NCI-H1436 treated with DMSO at 0.1 percent for 48 hours (cell line): ENCODE results near the gene GAK.
"Not testable (repeated sequence)": the region's sequence is repeated elsewhere in the genome, so short reads cannot be mapped to it uniquely, and the experiment has no call there.

Source experiments
- DNase-seq: peaks from one replicate; lab custom pipeline; 2025; lab: John Stamatoyannopoulos, UW

Gene GAK

GRCh38 chr4:952881-953573, 20.9 kb upstream of the GAK start:
- no peak for DNase-seq

DNA sequence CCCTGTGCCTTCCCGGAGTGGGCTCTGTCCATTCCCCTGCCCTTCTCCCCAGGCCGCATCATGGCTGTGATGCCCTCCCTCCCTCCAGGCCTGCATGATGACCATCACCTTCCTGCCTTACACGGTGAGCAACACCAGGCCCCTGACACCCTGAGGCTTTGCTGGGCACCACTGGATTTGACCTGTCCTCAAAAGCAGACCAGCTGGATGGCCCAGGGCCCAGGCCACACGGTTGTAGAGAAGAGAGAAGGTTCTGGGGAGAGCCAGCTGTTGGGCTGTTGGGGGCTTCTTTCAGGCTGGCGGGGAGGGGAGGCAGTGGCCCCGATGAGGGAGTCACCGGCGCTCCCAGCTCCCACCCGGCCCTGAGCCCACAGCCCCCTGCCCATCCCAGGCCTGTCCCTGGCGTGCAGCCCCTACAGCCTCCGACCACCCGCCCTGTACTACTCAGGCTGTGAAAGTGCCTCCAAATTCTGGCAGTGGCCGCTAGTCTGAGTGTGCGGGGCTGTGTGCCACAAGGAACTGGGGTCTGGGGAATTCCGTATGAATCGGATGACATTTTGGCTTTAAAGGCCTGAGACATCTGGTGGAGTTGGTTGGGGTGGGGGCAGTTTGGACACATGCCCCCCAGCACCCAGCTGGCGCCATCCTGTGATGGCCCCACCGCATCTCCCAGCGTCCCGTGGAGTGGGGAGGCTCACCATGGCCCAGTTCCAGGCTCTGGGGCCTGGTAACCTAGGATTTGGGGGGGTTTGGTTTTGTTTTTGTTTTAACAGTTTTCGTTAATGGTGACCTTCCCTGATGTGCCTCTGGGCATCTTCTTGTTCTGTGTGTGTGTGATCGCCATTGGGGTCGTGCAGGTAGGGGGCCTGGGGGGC, 19.7 kb upstream of the GAK start:
- DNase-seq = no peak

- DNase-seq = no peak
Observed at GRCh38 chr4:951186-951585, 19.1 kb upstream of the GAK start.

DNA sequence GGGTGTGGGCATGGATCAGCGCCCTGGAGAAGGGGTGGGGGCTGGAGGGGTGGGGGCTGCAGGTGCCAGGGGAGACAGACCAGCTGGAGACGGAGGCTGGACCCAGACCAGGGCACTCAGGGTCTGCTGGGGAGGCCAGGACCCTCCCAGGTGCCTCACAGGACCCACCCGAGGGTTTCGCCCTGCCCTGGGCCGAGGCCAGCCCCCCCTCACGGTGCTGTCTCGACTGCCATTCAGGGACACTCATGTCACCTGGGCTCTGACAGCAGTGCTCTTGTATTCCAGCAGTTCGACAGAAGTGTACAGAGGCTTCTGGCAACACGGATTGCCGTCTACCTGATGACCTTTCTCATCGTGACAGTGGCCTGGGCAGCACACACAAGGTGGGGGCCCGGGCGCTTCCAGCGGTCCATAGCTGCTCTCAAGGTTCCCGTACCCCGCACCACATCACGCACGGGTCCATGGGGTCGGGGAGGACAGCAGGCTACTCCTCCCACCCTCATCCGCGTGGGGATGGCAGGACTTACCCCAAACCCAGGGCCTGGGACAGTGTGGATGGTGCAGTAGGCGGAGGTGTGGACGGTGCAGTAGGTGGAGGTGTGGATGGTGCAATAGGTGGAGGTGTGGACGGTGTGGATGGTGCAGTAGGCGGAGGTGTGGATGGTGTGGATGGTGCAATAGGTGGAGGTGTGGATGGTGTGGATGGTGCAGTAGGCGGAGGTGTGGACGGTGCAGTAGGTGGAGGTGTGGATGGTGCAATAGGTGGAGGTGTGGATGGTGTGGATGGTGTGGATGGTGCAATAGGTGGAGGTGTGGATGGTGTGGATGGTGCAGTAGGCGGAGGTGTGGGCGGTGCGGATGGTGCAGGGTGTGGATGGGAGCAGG, 18.3 kb upstream of the GAK start:
- DNase-seq = no peak

DNA sequence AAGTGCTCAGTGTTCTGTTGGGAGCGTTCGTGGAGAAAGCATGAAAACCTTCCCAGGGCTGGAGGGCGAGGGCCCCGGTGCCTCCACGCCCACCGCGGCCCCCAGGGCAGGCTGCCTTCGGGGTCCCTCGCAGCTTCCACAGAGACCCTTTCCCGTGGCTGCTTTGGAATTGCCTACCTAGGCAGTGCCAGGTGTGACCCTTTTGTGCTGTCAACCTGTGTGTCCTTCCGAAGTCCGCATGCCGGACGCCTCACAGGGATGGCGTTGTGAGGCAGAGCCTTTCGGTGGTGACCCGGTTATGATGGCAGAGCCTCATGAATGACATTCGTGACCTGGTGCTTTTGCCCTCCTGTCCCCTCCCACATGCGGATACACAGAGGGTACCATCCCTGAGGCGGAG, 17.5 kb upstream of the GAK start:
- no peak for DNase-seq

GRCh38 chr4:948936-949300, 16.8 kb upstream of the GAK start:
- DNase-seq = no peak

GRCh38 chr4:948101-948935, 16.2 kb upstream of the GAK start:
- no peak for DNase-seq

DNA sequence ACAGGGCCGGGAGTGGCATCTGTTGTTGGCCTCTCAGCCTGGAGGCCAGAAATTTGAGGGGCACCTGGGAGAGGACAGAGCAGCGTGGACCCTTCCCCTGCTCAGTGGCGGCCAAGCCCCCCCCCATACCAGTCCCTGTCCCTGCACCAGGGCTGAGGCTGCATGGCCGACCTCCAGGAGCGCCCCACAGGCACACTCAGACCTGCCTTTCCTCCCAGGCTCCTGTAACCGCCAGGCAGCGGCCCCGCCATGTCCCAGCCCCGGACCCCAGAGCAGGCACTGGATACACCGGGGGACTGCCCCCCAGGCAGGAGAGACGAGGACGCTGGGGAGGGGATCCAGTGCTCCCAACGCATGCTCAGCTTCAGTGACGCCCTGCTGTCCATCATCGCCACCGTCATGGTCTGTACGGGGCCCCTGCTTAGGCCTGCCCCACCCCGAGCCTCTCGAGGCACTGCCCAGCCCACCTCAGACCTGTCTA, 15.4 kb upstream of the GAK start:
- no peak for DNase-seq

DNA sequence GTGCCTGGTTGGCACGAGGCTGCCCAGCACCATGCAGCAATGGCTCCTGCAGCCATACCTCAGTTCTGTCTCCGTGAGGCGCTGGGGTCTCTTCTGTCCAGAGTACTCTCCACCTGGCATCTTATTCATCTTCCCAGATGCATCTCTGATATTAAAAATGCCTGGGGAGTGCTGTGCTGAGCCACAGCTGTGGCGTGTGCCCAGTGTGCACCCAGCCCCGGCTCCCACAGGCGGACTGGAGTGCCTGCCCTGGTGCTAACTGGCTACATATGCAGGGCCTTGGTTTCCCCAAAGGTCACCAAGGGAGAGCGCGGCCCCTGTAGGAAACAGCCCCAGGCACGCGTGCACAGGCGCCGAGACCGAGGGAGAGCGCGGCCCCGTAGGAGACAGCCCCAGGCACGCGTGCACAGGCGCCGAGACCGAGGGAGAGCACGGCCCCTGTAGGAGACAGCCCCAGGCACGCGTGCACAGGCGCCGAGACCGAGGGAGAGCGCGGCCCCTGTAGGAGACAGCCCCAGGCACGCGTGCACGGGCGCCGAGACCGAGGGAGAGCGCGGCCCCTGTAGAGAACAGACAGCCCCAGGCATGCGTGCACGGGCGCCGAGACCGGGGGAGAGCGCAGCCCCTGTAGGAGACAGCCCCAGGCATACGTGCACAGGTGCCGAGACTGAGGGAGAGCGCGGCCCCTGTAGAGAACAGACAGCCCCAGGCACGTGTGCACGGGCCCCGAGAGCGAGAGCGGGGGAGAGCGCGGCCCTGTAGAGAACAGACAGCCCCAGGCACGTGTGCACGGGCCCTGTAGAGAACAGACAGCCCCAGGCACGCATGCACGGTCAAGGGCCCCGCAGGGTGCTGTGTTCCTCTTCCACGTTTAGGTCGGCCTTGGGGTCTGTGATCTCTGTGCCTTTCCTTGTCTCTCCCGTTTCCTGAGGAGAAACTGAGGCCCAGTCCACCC, 14.7 kb upstream of the GAK start:
- no peak for DNase-seq

GRCh38 chr4:946103-946450, 14.0 kb upstream of the GAK start:
- no peak for DNase-seq

DNA sequence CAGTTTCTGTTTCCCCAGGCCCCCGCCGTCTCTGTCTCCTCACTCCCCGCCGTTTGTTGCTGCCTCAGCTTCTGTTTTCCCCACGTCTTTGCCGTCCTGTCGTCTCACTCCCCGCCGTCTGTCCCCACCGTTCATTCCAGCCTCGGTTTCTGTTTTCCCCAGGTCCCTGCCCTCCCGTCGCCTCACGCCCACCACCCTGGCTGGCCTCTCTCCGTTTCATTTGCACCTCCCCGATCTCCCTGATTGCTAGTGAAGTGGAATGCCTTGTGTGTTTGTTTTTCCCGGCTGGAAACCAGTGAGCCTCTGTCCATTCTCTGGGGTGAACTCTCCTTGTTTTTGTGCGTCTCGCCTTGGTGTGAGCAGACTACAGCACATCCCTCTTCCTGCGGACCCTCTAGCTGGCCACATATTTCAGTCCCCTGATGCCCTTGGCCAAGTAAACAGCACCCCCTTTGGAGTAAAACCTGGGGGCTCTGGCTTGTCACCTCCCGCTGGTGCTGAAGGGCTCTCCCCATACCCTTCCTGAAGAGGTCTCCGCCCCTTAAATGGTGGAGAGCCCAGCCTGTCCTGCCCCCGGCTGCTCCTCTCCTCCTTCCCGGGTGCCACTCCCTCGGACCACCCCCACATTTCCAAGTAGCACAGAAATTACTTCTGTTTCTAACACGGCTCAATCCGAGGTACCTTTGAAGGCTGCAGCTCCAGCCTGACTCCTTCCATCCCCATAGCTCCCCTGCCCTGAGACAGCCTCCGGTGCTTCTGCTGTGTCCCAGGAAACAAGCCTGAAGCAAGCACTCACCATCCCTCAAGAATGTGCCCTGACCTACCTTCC, 13.4 kb upstream of the GAK start:
- DNase-seq = no peak

DNA sequence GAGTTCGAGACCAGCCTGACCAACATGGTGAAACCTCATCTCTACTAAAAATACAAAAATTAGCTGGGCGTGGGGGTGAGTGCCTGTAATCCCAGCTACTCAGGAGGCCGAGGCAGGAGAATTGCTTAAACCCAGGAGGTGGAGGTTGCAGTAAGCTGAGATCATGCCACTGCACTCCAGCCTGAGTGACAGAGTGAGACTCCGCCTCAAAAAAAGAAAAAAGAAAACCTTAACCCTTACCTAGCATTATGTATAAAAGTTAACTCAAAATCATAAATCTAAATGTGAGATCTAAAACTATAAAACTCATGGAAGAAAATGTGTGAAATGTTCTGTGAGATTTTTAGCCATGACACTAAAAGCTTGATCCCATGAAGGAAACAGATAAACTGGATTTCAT, 7.4 kb upstream of the GAK start:
- not testable (repeated sequence) for DNase-seq

DNA sequence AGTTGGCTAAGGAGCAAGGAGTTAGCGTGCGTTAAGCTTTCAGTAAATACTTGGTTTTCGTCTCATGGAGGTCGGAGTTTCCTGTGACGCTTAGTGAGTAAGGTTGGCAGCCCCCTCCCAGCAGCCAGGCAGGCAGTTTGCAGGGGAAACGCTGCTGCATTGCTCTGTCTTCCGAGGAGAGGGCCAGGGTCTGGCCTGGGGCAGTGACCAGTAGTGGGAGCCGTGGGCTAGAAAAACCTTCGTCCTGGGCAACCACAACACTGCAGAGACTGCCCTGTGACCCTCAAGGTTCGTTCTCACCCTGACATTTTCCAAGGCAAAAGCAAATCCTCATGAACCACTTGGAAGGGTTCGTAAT, 576 bp upstream of the GAK start:
- DNase-seq = no peak

- no peak for DNase-seq
Observed at GRCh38 chr4:931194-931959, 739 bp downstream of the GAK start.

DNA sequence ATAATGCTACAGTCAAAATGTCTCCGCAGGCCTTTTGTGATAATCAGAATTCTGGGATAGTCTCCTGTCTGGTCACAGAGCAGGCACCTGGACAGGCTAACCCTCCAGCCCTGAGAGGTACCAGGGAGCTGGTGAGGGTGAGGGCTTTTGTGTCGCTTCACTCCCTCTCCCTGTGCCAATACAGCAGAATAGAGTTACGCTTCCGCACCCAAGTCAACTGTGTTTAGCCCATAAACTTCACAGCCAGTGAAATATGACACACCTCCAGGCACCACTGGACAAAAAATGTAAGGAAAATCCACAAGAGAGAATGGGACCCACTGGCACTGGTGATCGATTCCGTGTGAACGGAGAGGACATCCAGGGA, 1.3 kb downstream of the GAK start:
- no peak for DNase-seq

DNA sequence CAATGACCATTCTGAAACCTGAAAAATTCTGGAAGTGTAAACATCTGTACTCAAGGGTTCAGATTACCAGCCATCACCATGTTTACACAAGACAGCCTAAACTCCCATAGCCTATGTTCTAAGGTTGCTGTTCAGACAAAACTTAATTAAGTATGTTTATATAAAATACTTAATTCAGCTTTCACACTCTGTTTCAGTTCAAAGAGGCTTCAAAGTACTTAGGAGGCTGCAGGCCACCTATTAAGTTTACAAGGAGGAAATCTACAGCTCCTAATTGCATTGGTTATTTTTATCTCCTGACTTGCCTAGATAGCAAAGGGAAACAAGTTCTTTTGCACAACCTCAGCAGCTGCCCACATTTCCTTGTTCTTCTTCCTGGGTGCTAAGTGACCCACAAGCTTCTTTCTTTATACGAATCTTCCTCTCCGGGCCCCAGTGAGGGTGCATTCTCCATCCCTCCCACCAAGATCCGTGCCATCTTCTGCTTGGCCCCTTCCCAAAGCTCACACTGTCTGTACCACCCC, 2.0 kb downstream of the GAK start:
- DNase-seq = no peak

GRCh38 chr4:929096-929765, 2.9 kb downstream of the GAK start:
- DNase-seq = no peak

DNA sequence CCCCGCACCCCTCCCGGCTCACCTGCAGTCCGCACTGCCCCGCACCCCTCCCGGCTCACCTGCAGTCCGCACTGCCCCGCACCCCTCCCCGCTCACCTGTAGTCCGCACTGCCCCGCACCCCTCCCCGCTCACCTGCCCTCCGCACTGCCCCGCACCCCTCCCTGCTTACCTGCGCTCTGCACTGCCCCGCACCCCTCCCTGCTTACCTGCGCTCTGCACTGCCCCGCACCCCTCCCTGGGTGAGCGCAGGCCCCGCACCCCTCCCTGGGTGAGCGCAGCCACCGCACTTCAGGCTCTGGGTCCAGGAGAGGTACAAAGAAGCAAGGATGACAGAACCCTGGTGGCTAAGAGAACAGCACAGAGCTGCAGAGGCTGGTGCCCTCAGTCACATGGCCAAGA, 4.5 kb downstream of the GAK start:
- DNase-seq = not testable (repeated sequence)
